ENCODE data around the gene ZNF398.
A peak's percentile ranks its signal among the peaks of the same experiment; 100 is the strongest.

Gene ZNF398

DNA sequence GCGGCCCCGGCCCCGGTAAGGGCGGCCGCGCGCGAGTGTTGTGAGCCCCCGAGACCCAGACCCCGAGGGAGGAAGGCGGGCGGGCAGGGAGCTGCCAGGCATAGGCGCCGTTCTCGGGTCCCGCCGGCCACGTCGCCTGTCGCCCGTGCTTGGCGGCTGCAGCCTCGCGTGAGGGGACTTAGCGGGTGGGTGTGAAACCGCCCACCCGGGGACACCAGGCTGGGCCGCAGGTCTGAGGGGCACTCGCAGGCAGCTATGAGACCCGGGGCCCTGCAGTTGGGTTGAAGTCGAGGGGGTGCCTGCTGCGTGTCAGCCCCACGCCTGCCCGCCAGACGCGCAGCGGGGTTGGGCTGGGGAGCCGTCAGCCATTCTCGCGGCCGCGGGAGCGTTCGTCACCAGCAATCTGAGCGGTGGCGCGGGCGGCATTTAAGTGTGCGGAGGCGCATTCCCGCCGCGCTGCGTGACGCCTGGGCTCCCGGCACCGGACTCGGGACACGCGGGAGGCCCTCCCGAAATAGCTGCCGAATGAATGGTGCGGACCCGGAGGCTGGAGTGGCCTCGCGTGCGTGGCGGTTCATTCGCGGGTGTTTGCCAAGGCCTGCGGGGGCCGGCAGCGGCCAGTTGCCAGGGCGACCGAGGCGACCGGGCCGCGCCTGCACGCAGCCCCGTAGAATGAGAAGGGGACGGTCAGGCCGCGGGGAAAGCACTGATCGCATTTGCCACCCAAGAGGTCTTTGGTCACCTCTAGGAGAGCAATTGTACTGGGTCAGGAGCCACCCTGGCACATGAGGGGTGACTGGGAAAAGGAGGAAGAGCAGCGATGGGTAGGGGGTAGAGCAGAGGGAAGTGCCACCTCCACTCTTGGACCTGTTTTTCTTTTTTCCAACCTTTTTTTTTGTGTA, 750 bp downstream of the ZNF398 start:
- DNase-seq (ENCODE audit: low read depth, low spot score): no peak
- H3K27ac ChIP-seq: peak overlapping the region; percentile 98

DNA sequence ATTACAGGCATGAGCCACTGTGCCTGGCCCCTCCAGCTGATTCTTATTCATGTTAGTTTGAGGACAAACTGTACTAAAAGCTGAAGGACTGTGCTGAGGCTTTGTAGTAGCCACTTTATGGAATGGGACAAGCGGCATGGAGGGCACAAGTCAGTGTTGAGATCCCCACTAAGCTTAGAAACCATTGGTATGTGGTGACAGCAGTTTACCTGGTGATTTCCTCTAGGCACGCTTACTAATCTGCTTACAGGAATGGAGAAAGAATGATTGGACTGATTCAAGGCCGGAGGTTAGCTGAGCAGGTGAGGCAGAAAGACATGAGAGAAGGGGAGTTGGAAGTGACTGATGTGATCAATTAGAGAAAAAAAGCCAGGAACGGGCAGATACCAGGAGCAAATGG, 3.7 kb downstream of the ZNF398 start:
- peak overlapping the region; percentile 6 for H3K27ac ChIP-seq
- no peak for DNase-seq (ENCODE audit: low read depth, low spot score)

DNA sequence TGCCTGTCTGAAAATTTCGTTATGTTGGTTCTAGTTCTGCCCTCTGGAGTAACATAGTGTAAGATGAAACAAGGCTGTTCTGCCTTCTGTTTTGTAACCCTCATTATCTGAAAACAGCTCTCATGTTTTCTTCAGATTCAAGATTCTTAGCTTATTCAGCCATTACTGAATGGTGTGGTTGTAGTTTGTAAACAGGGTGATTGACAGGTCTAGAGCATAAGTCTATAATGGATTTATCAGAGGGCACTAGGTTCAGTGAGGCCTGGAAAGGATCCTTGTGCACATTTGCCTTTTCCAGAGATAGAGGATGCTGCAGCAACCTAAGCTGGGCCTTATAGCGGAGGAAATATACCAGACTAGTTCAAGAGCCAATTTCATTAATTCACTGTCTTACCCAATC, 6.1 kb downstream of the ZNF398 start:
- H3K27ac ChIP-seq: no peak overlapping the region
- no peak for DNase-seq (ENCODE audit: low read depth, low spot score)

DNA sequence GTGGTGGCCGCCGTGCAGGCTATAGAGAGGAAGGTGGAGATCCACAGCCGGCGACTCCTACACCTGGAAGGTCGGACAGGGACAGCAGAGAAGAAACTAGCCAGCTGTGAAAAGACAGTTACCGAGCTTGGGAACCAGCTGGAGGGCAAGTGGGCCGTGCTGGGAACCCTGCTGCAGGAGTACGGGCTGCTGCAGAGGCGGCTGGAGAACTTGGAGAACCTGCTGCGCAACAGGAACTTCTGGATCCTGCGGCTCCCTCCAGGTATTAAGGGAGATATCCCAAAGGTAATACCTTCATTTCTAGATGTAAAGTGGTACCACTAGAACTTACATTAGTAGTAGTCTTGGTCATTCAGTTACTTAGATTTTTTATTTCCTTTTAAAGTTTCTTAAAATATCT, 6.8 kb downstream of the ZNF398 start:
- no peak for DNase-seq (ENCODE audit: low read depth, low spot score)
- H3K27ac ChIP-seq: no peak overlapping the region

DNA sequence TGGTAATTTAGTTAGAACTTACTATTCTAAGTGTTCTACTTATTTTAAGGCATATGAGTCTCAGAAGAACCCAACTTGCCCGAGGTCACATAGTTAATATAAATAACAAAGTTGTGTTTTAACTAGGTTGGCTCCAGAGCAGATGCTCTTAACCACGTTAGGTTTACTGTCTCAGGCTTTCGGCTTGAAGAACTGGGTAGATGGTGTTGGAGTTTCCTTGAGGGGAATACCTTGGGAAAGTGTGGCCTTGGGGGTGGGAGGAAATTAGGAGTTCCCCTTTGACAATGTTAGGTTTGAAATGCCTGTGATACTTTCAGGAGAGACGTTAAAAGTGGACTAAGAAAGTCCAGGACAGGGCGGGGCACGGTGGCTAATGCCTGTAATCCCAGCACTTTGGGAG, 9.6 kb downstream of the ZNF398 start:
- DNase-seq (ENCODE audit: low read depth, low spot score): no peak
- H3K27ac ChIP-seq: no peak overlapping the region

DNA sequence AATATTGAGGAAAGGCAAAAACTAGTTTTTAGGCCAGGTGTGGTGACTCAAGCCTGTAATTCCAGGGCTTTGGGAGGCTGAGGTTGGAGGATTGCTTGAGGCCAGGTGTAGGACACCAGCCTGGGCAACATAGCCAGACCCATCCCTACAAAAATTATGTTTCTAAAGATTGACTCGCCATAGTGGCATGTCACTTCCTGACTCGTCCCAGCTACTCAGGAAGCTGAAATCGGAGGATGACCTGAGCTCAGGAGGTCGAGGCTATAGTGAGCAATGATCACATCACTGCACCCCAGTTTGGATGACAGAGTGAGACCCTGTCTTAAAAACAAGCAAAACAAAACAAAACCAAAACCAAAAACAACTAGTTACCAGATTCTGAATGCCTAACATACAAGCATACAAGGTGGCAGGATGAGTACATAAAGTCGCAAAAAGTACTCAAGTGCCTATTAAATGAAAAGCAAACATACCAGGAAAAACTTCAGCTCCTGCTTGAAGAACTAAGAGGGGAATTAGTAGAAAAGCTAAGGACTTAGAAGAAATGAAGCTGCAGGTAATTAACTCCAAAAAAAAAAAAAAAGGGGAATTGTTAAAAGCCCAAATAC, 14.1 kb downstream of the ZNF398 start:
- no peak for DNase-seq (ENCODE audit: low read depth, low spot score)
- peak overlapping the region; percentile 72 for H3K27ac ChIP-seq

DNA sequence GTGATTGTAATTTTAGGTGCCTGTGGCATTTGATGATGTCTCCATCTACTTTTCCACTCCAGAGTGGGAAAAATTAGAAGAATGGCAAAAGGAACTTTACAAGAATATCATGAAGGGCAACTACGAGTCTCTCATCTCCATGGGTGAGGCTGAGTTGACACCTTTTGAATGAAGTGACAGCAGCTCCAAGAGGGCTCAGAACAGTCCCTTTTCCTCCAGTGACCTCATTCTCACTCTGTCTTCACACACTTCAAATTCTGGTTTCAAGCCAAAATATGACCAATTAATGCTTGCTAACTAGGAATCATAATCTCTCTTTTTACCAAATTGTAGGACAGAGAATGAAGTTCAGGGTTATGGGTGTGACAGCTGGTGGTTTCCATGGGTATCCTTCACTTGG, 18.9 kb downstream of the ZNF398 start:
- H3K27ac ChIP-seq: peak overlapping the region; percentile 48
- DNase-seq (ENCODE audit: low read depth, low spot score): no peak

DNA sequence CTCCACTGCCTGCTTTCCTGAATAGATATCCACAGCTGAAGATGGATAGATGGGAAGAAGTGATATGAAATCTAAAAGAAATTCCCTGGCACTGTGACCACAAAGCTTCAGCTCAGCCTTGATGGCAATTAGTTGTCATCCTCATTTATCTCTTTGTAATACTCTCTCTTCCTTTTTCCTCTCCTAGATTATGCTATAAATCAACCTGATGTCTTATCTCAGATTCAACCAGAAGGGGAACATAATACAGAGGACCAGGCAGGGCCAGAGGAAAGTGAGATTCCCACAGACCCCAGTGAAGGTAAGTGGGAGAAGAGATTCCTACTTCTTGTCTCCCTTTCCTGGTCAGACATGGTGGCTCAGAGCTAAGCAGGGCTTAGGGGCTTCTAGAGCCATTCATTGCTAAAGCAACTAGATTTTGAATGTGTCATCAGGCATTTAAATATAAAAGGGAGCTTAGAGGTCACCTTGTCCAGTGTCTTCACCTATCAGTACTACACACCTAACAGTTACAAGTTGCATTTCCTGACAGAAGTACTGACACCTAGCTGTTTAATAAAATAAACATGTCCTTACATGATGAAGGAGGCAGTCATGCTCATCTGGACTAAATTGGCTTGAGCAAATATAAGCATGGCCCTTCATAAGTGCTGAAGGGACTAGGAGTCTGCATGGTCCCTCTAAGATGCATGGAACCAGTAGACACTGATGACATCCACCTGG, 19.5 kb downstream of the ZNF398 start:
- DNase-seq (ENCODE audit: low read depth, low spot score): no peak
- H3K27ac ChIP-seq: peak overlapping the region; percentile 48

DNA sequence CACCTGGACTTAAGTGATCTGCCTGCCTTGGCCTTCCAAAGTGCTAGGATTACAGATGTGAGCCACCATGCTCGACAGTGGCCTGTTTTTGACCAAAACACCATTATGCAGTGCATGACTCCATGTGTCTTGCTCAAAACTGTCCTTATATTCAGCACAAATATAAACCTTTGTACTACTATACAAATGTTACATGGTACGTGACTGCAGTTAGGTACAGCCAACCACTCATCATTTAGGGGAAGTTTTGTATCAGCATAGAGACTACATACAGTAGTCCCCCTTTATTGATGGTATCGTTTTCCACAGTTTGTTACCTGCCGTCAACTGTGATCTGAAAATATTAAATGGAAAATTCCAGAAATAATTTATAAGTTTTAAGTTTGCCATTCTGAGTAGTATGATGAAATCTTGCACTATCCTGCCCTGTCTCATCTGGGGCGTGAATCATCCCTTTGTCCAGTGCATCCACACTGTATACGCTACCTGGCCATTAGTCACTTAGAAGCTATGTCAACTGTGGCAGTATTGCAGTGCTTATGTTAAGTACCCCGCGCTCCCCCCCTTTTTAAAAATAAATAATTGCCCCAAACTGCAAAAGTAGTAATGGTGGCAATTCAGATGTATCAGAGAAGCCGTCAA, 24.8 kb downstream of the ZNF398 start:
- DNase-seq (ENCODE audit: low read depth, low spot score): peak; percentile 72
- peak overlapping the region; percentile 98 for H3K27ac ChIP-seq

DNA sequence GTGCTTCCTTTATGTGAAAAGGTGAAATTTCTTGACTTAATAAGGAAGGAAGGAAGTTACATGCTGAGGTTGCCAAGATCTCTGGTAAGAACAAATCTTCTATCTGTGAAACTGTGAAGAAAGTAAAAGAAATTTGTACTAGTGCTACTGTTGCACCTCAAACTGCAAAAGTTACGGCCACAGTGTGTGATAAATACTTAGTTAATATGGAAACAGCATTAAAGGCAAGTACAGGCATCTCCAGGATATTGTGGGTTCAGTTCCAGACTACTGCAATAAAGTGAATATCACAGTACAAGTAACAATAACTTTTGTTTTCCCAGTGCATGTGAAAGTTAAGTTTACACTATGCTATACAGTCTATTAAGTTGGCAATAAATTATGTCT, 25.3 kb downstream of the ZNF398 start:
- DNase-seq (ENCODE audit: low read depth, low spot score): no peak
- peak overlapping the region; percentile 98 for H3K27ac ChIP-seq

DNA sequence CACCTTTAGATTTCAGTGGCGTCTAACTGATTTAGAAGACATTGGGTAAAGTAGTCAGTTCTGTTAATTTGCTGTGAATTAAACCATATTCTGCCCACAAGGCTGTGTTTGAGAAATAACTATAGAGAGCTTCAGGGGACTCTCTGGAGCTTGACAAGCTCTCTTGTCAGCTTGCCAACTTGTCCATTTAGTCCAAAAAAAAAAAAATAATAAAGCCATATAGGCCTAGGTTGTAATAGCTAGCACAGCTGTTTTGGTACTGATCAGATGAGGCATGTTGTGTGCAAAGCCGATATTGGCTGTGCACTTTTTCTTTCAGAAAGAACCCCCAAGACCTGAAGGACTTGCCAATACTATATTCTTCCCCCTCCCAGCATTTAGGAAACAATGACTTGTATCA, 27.9 kb downstream of the ZNF398 start:
- no peak for DNase-seq (ENCODE audit: low read depth, low spot score)
- H3K27ac ChIP-seq: no peak overlapping the region

DNA sequence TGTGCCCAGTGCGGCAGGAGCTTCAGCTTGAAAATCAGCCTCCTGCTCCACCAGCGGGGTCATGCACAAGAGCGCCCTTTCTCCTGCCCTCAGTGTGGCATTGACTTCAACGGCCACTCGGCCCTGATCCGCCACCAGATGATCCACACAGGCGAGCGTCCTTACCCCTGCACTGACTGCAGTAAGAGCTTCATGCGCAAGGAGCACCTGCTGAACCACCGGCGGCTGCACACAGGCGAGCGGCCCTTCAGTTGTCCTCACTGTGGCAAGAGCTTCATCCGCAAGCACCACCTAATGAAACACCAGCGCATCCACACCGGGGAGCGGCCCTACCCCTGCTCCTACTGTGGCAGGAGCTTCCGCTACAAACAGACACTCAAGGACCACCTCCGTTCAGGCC, 32.0 kb downstream of the ZNF398 start:
- peak overlapping the region; percentile 63 for H3K27ac ChIP-seq
- DNase-seq (ENCODE audit: low read depth, low spot score): no peak

DNA sequence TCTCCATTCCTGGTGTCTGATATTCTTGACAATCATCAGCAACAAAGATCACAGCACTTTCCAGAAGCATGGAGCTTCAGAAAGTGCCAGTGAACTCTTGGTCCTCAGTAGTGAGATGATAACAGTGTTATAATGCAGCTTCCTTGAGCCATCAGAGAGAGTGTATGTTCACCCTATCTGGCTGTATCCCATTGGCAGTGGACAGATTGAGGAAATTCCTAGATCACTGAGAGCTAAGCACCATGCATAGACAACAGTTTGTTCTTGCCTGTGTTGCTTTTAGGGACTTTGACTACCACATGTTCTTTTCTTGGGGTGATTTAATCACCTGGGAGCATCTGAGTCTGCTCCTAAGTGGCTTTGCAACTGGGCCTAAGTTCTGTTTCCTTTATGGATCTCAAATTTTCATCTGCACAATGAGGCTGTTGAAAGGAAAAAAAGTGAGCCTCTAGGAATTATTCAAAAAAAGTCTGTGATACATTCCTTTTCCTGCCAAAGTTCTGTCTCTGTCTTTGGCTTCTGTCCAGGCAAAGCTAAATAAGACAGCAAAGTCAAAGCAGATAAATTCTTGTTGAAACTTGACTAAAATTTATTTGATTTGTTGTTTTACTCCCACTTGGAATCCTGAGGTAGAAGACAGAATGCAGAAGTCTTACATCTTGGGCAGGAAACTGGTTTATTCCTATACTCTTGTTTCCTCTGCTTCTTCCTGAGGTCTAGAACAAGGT, 33.6 kb downstream of the ZNF398 start:
- DNase-seq (ENCODE audit: low read depth, low spot score): no peak
- H3K27ac ChIP-seq: peak overlapping the region; percentile 63

DNA sequence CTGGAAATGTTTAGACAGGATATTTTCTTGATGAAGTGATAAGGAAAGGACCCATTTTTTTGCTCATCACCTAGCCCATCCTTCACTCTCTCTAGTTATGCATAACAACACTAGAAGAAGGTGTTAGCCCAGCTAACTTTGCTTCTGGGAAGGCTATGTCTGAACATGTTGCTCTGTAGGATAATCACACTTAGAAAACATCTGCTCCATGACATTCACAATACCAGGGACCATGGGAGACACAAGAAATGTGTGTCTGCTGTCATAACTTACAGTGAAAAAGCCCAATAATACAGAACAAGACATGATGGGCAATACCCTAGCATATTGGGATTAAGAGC, 34.2 kb downstream of the ZNF398 start:
- DNase-seq (ENCODE audit: low read depth, low spot score): no peak
- peak overlapping the region; percentile 63 for H3K27ac ChIP-seq

DNA sequence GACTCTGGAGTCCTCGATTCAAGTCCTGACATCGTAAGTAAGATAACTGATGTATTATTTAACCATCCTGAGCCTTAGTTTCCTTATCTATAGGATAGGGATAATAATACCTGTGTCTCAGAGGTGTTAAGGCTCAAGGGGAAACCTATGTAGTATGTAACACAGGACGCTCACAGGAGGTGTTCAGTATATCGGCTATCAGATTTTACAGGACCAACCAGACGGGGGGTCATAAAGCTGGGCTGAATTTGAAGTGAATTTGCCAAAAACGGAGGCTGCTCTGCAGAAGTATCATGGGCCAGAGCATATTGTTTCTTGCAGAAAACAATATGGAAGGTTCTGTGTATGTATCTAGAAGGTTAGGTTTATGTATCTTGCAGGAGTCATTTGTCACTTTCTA, 37.0 kb downstream of the ZNF398 start:
- DNase-seq (ENCODE audit: low read depth, low spot score): no peak
- no peak overlapping the region for H3K27ac ChIP-seq

DNA sequence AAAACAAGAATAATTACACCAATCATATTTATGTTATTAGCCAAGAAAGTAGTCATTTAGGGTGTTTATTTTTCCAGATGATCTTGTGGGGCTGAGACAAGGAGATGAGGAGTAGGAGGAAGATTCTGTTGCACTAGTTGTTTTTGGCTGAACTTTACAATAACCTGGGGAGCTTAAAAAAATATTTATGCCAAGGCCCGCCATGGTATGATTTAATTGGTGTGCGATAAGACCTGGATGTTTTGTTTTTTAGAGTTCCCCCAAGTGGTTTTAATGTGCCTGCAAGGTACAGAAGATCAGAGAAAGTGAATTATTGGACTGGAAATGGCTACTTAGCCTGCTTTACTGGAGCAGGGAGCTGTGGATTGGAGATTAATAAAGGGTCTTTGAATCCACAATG, 41.0 kb downstream of the ZNF398 start:
- no peak overlapping the region for H3K27ac ChIP-seq
- no peak for DNase-seq (ENCODE audit: low read depth, low spot score)

DNA sequence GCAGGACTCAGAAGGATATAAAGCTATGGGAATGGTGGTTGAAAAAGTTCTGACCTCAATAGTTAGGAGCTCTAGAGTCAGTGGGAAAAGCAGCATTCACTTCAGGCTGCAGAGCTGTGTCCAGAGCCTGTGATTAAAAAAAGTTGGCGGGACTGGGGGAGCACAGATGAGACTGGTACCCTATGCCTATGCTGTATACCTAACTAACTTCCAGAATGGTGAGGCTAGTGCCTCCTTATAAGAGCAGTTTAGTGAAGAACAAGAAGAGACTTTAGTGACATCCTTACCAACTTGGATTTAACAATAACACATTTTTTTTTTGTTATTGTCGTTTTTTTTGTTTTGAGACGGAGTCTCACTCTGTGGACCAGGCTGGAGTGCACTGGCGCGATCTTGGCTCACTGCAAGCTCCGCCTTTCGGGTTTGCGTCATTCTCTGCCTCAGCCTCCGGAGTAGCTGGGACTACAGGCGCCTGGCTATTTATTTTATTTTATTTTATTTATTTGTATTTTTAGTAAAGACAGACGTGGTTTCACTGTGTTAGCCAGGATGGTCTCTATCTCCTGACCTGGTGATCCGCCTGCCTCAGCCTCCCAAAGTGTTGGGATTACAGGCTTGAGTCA, 41.5 kb downstream of the ZNF398 start:
- H3K27ac ChIP-seq: no peak overlapping the region
- DNase-seq (ENCODE audit: low read depth, low spot score): no peak

DNA sequence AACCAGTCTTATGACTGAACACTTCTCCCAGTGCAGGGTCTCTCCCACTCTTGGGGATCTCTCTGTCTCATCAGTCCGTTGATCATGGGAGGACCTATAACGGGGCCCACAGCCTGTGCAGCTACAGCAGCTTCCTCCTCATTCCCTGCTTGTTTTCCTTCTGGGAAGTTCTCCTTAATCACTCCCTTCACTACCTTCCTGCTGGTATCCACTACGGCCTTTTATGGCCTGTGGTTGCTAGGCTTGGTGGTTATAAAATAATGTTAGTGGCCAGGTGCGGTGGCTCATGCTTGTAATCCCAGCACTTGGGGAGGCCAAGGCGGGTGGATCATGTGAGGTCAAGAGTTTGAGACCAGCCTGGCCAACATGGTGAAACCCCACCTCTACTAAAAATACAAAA, 44.6 kb downstream of the ZNF398 start:
- H3K27ac ChIP-seq: no peak overlapping the region
- DNase-seq (ENCODE audit: low read depth, low spot score): no peak

DNA sequence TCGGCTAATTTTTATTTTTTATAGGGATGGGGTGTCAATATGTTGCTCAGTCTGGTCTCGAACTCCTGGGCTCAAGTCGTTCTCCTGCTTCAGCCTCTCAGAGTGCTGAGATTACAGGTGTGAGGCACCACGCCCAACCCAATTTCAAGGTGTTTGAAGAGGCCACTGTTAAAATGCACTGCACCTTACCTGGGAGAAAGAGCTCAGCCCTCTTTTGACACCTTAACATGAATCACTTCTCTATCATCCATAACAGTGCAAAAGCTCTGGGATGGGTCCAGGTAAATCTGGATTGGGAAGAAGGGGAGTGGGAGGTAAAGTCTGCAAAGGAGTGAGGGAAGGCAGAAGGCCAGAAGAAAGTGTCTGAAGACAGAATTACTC, 47.5 kb downstream of the ZNF398 start:
- DNase-seq (ENCODE audit: low read depth, low spot score): no peak
- H3K27ac ChIP-seq: peak overlapping the region; percentile 94
